ENCODE data around the gene PDZD4.
A peak's percentile ranks its signal among the peaks of the same experiment; 100 is the strongest.

PDZD4 gene

DNA sequence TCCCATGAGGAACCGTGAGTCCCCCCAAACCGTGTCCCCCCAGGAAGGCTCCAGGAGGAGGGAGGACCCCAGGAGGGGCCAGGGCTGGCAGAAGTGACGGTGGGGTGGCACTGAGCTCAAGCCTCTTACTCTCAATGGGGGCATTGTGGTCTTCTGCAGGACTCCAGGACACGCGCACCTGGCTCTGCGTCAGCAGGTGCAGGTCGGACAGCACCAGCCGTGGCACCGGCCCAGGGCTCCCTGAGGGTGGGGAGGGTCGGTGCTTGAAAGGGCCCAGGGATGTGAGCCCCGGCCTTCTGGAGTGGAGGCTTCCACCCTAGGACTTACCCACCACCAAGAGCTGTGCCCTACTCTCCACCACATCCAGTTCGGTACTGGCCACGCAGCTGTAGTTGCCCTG lies 37.3 kb upstream of the PDZD4 start:
- DNase-seq (ENCODE audit: low read depth, low spot score): no peak

DNA sequence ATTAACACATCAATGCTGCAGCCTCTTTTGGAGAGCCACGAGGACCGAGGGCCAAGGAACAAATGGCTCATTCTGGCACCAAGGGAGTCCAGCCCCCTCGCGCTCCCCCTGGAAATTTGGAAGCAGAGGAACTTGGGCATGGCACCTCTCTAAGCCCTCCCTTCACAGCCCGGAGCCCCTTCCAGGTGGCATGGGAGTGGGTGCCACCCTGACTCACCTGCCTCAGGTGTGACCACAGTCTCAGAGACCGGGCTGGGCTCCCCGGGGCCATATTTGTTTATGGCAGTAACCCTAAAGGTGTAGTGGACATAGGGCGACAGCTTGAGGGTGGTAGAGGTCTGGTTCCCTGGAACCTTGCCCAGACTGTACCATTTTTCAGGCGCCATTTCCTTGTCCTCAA lies 36.8 kb upstream of the PDZD4 start:
- DNase-seq (ENCODE audit: low read depth, low spot score): no peak

DNA sequence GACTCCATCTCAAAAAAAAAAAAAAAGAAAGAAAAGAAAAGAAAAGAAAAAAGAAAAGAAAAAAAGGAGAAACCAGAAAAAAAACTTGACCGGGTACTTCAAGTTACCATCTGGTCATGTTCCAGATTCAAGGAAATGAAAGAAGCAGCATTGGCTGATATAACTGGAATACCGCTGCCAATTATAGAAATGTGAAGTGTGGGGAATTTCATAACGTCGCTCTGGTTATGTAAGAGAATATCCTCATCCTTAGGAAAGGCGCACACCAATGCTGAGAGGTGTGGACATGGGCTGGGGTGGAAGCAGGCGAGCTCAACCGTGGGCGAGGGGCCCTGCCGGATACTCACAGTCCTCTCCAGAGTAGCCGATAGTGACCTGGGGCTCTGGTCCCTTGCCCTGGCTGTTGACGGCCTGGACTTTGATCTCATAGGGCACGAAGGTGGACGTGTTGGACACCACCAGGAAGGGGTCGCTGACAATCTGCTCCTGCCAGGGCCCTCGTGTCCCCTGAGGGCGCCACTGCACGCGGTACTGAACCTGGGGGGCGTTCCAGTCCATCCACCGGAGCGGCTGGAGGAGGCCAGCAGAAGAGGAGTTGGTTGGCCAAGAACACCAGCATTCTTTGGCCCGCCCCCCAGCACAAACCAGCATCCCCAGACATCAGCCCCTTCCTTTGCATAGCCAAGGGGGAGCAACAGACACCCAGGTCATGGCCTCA lies 36.1 kb upstream of the PDZD4 start:
- DNase-seq (ENCODE audit: low read depth, low spot score): no peak

DNA sequence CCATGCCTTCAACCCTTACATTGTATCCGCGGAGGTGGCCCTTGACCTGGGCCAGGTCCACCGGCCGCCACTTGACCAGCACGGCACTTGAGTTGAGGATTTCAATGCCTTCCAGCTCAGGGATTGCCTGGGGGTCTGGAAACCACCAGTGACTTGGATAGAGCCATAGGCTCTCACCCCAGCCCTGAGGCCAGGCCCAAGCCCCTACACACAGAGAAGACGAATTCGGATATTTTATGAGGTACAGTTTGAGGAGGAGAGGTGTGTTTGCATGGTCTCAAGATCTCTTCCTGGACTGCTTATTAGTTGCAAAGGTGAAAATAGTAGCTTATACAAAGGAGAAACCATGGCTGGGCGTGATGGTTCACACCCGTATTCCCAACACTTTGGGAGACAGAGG lies 35.3 kb upstream of the PDZD4 start:
- DNase-seq (ENCODE audit: low read depth, low spot score): no peak

DNA sequence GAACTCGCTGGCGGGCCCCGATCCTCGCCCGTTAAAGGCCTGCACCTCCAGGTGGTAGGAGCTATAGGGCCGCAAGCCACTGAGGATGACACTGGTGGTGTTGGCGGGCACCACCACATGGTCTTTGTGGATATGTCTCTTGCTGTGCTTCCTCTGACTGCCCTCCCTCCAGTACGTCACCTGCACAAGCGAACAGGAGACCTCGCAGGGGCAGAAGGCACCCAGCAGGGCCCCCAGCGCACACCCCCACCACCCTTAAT lies 34.9 kb upstream of the PDZD4 start:
- DNase-seq (ENCODE audit: low read depth, low spot score): no peak

DNA sequence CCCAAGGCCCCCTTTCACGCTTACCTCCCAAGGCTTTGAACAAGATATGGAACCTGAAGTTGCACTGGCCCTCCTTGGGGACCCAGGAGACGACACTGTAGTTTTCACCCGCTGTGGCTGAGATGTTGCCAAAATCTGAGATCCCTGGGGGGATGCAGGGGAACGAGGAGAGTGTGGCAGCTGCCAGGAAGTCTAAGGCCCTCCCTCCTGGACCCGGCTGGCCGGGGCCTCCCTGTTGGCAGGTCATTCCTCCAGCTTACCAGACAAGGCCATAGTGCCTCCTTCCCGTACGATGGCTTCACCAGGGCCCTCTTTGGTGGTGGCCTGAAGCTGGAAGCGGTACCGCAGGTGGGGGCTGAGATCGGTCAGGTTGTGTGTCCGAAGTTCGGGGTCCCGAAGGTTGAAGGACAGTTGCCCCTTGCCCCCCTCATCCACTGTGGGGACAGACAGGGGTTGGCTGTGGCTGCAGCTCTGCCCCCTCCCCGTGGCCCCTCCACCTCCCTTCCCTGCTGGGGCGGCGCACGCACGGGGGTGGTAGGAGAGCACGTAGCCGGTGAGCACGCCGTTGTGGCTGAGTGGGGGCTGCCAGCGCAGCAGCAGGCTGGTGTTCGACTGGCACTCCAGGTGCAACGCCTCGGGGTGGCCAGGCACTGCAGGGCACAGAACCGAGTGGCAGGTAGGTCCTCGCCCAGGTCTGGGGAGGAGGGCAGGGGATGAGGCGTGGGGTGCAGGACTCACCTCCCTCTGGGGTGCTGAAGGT lies 34.4 kb upstream of the PDZD4 start:
- no peak for DNase-seq (ENCODE audit: low read depth, low spot score)

DNA sequence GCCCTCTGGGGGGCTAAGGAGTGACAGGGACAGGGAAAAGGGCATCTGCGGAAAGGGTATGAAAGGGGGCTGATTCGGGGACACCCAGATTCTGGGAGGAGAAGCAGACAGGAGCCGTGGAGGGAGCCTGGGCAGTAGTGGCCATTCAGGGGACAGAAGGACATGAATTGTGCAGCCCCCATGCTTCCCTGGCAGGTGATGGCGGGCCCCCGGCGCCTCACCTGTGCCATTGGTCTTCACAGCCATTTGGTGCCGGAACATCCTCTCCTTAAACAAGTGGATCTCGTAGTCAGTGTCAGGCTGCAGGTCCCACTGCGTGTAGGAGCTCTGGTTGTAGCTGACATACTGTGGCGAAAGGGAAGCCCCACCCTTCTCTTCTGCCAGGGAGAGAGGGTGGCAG lies 33.8 kb upstream of the PDZD4 start:
- DNase-seq (ENCODE audit: low read depth, low spot score): no peak

DNA sequence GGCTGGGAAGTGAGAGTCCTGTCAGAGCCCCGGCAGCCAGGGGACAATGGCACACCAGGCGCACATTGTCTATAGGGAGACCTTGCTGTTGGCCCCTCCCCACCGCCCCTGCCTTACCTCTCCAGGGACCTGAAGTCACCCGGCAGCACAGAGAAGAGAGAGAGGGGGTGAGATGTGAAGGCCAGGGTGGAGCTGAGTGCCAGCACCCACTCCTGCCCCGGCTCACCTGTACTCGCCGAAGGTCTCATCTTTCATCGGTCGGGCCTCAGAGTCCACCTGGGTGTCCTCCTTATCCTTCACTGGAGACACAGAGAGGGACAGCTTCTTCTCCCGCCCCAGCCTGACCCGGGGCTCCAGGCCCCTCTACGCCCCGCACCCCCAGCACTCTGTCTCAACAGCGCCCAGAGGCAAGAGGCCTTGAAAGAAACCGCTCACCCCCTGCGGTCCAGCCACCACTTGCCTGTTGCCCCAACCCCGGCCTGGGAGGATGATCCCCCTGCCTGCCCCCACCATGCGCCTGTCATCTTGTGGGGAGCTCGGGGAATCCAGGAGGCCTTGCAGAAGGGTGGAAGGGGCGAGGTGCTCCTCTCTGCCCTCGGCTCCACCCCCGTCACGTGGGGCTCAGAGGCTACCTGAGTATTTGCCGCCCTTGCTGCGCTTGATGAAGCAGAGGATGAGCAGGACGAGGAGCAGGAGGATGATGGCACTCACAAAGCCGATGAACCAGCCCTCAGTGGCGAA lies 33.1 kb upstream of the PDZD4 start:
- no peak for DNase-seq (ENCODE audit: low read depth, low spot score)

DNA sequence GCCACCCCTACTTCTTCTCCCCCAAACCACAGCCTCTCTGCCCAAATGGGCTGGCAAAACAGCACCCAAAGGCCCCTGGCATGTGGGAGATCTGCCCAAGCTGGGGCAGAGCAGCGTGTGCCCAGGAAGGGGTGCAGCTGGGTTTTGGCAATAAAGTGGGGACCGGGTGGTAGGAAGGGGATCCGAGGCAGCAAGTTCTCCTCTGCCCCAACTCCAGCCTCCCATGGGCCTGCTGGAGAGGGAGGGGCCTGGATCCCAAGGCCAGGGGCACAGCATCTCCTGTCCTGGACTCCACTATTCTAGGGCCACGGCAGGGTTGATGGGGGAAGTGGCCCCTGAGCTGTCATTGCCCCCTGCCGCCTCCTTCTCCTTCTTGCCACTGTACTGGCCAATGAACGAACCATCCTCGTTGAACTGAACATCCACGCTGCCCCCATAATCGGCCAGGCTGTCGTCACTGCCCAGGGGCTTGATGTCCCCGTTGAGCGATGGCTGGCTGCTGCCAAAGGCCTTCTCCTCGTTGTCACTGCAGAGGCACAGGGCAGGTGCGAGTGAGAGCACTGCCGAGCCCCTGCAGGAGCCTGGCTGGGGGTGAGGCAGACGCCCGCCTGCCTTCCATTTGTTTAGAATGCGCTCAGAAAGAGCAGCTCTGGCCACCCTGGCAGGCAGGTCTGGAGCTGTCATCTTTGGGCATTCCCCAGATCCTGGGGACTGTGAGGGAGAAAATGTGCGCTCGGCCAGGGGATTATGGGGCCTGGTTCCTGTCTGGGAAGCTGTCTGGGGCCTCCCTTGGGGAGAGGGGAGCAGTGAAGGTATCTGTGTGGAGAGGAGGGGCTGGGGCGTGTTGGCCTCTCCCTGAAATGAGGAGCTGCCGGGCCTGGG lies 32.3 kb upstream of the PDZD4 start:
- no peak for DNase-seq (ENCODE audit: low read depth, low spot score)

DNA sequence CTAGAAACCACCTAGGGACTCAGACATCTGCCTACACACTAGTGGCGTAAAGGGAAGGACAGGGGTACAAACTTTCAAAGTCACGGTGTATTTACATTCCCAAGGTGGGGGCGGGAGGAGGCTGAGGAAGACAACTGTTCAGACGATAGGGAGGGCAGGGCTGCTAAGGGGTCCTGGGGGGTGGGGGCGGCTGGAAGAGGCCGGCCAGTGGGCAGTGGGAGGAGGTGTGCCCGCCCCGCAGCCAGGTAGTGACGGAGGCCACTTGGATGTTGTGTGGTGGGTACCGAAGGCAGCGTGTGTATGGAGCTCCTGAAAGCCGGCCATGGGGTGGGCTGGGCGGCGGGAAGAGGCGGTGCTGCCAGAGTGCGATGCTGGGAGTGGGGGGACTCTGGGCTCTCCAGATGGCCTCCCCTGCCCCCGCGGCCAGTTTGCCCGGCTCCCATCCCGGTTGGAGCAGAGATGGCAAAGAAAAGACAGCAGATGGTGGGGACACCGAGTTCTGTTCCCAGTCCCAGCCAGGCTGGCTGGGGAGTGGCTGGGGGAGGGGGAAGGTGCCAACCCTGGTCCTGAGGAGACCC lies 31.5 kb upstream of the PDZD4 start:
- DNase-seq (ENCODE audit: low read depth, low spot score): no peak

DNA sequence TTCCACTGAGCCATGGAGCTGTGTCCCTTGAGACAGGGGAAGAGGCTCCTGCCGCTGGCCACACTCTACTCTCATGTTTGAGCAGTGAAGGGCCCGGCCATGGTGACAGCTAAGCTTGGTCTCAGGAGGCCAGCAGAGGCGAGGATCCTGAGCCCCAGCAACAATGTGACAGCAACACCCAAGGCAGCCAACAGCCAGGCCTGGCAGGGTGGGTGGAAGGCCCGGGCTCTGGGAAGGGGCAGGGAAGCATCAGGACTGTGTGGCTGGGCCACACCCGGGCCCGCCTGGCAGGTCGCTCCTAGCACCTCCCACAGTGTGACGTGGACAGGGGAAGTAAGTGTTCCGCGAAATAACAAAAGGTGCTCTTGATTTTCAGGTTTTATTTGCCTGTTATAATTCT lies 30.8 kb upstream of the PDZD4 start:
- DNase-seq (ENCODE audit: low read depth, low spot score): no peak

DNA sequence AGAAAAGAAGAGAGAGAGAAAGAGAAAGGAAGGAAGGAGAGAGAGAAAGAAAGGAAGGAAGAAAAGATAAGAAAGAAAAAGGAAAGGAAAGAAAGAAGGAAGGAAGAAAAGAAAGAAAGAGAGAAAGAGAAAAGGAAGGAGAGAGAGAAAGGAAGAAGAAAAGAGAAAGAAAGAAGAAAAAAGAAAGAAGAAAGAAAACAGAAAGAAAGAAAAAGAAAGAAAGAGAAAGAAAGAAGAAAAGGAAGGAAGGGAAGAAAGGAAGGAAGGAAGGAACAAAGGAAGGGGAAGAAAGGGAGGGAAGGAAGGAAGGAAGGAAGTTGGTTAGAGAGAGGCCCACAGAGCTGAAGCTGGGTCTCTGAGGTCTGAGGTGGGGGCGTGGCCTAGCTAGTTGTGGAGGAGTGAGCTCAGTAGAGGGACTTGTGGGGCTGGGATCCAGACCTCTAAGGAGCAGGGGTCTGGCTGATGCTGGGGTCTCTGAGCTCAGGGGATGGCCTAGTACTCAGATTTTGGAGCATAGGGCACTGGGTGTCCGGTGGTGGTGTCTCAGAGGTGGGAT lies 27.1 kb upstream of the PDZD4 start:
- no peak for DNase-seq (ENCODE audit: low read depth, low spot score)

DNA sequence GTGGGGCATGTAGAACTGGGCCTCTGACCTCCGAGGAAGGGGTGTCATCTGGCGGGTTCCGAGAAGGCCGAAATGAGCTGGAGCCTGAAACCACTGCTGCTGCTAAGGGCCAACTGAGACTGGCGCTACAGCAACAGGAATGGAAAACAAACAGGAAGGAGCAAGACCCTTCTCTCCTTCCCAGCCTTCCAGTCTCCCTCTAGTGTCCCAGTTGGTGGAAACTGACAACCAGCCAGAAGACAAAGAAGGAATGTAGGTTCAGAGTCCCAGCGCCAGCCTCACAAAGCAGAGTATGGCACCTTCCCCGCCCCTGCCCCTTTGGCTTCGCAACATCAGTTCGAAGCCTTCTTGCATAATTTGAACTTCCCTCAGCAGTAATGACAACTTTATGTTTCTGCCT lies 24.4 kb upstream of the PDZD4 start:
- no peak for DNase-seq (ENCODE audit: low read depth, low spot score)

DNA sequence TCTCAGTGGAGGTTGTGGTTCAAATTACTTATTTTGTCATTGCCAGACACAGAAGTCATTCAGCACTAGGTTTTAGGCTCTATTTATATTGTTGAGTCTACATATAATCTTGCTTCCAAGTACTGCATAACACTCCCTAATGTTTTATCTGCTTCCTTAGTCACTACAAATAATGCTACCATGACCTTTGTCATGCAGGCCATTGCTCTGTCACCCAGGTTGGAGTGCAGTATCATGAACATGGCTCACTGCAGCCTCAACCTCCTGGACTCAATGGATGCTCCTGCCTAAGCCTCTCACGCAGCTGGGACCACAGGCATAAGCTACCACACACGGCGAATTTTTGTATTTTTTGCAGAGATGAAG lies 23.5 kb upstream of the PDZD4 start:
- DNase-seq (ENCODE audit: low read depth, low spot score): no peak

DNA sequence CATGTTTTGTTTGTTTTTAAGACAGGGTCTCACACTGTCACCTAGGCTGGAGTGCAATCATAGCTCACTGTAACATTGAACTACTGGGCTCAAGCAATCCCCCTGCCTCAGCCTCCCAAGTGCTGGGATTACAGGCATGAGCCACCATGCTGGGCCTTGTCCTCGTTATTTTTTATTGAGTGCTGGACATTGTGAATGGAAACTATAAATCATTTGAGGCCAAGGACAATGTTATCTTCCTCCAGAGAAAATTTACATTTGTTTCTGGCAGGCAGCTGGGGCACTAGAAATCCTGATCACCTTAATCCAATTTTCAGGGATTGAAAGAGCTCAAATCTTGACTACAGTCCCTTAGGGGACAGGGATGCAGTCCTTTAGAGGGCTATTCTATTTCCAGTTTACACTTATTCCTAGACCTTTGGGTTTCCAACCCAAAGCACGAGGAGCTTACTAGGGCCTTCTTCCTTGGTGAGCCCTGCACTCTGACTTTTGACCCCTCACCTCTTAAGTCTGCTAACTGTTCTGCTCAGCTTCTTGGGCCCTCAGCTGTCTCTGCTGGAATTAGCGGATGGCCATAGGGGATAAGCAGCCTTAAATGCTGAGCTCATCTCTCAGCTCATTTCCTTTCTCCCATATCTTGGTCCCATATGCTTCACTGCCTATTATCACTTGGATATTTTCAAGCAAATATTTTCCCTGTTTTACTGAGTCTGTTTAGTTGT lies 23.0 kb upstream of the PDZD4 start:
- DNase-seq (ENCODE audit: low read depth, low spot score): no peak

DNA sequence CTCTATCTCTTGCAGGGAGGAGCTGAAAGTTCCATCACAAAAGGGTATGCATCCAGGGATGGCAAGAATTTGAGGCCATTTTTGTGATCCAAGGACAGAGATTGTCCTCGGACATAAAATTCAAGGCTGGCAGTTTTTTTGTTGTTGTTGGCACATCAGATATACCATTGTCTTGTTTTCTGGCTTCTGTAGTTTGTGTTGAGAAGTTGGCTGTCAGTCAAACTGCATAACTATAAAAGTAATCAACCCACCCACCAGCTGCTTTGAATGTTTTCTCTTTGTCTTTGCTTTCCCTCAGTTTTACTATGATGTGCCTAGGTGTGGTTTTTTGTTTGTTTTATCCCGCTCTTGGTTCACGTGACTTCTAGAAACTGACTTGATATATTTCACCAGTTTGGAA lies 21.6 kb upstream of the PDZD4 start:
- DNase-seq (ENCODE audit: low read depth, low spot score): no peak

DNA sequence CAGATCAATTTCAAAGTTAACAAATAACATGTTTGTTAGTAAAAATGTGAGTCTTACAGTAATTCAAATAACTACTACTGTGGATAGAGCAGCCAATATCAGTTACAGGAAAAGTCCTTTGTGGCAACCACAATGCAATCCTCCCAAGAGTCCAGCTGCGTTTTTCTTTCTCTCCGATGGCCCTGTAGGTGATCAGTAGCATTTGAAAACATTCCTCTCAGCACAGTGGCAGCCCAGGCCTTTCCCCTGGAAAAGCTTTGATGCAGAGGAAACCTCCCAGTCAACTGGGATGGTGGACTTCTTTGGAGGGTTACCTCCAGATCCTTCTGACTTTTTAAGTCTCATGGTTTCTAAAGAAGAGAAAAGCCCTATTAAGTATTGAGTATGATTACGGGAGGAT lies 18.0 kb upstream of the PDZD4 start:
- no peak for DNase-seq (ENCODE audit: low read depth, low spot score)

DNA sequence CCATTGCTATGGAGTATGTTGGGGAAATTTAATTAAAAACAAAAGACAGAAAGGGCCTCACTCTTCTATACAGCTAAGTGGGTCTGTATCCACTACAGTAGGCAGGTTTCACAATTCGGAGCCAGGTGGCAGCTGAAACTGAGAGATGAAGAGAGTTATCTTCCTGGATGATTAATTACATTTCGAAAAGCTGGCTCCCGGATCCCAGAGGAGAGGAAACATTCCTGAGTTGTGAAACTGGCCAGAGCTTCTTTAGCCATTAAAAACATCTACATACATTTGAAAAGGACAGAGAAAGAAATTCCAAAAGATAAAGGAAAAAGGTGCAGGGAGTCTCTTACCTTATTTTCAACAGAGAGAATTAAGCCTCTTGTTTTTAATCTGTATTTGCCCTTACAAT lies 15.5 kb upstream of the PDZD4 start:
- no peak for DNase-seq (ENCODE audit: low read depth, low spot score)

DNA sequence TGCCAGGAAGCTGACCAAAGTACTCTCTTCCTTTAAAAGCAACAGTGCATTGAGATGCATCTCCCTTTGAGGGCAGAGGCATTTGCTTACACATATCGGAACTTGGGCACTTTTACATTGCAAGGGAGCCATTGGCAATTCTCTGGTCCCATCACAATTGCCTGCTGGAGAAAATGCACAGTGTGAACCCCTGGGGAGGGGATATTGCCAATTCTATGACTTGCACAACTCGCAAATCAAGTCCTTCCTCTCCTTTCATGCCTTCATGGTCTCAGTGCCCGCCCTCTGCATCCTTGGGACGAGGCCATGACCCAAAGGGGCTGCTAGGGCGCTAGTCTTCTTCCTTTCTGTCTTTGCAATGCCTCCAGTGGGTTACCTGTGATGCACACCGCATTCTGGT lies 14.9 kb upstream of the PDZD4 start:
- peak; percentile 69 for DNase-seq (ENCODE audit: low read depth, low spot score)

DNA sequence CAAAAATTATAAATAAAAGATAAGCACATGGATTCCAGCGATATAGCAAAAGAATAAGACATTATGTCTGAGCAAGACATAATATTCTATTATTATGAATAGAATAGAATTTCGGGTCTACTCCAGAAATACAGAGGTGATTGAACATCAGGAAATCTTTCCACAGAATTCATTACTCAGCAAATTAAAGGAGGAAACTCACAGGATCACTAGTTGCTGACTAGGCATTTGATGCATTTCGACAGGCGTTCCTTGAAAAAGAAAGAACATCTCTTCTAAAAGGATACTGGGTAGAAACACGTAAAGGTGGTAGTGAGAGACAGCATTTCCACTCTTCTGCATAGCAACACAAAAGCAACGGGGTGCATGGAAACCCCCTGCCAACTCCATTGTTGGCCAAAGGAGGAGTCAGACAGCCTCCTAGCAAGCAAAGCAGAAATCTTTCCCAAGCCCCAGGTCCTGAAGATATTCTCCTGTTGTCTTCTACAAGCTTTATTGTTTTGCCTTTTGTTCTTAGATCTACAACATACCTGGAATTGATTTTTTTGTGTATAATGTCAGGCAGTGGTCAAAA lies 14.3 kb upstream of the PDZD4 start:
- peak; percentile 73 for DNase-seq (ENCODE audit: low read depth, low spot score)
